HUES6 (cell line): ENCODE results near the gene PCGF5.

Experiments
- H3K27ac ChIP-seq: 2 replicates; pipeline ENCODE4 v1.7.0; 2013; ENCODE audit warnings: low read depth, mild to moderate bottlenecking, low read length, inconsistent platforms
- H3K27me3 ChIP-seq: 2 replicates; pipeline ENCODE4 v1.6.1; 2013; ENCODE audit warnings: low read length; ENCODE audit not compliant: control insufficient read depth, insufficient read depth
- H3K36me3 ChIP-seq: 2 replicates; pipeline ENCODE4 v1.6.1; 2013; ENCODE audit warnings: low read length; ENCODE audit not compliant: control insufficient read depth, insufficient read depth
- H3K4me1 ChIP-seq: 2 replicates; pipeline ENCODE4 v1.6.1; 2013; ENCODE audit warnings: low read length; ENCODE audit not compliant: control insufficient read depth, insufficient read depth
- H3K4me3 ChIP-seq: 2 replicates; pipeline ENCODE4 v1.5.1; 2013; ENCODE audit warnings: low read depth, low read length
- H3K9ac ChIP-seq: one replicate; pipeline ENCODE4 v1.6.1; 2013; ENCODE audit warnings: mild to moderate bottlenecking, low read length
- H3K9me3 ChIP-seq: 2 replicates; pipeline ENCODE4 v1.6.1; 2013; ENCODE audit warnings: low read depth, low read length; ENCODE audit not compliant: control insufficient read depth, insufficient read depth

The PCGF5 gene

GRCh38 chr10:91194497-91195179 is 25.8 kb upstream of the PCGF5 start:
- Histone ChIP-seq H3K27ac (no peak overlapping the region), H3K9ac (no peak overlapping the region), H3K4me3 (no peak overlapping the region), H3K36me3 (no peaks in the 10 kb centered on the region), H3K27me3 (no peaks in the 10 kb centered on the region), H3K9me3 (no peaks in the 10 kb centered on the region), H3K4me1 (no peaks in the 10 kb centered on the region)

GRCh38 chr10:91196268-91197048 is 24.0 kb upstream of the PCGF5 start:
- no peak overlapping the region for H3K4me3 ChIP-seq
- H3K27me3 ChIP-seq = no peaks in the 10 kb centered on the region
- no peaks in the 10 kb centered on the region for H3K4me1 ChIP-seq
- no peak overlapping the region for H3K27ac ChIP-seq
- no peaks in the 10 kb centered on the region for H3K36me3 ChIP-seq
- no peak overlapping the region for H3K9ac ChIP-seq
- no peaks in the 10 kb centered on the region for H3K9me3 ChIP-seq

- no peak overlapping the region for H3K4me3 ChIP-seq
- H3K27me3 ChIP-seq = no peaks in the 10 kb centered on the region
- no peaks in the 10 kb centered on the region for H3K9me3 ChIP-seq
- H3K9ac ChIP-seq = no peak overlapping the region
- no peak overlapping the region for H3K27ac ChIP-seq
- H3K36me3 ChIP-seq = no peaks in the 10 kb centered on the region
- H3K4me1 ChIP-seq = no peaks in the 10 kb centered on the region
These were observed 23.3 kb upstream of the PCGF5 start for GRCh38 chr10:91197127-91197526.

- no peaks in the 10 kb centered on the region for H3K9me3 ChIP-seq
- H3K27ac ChIP-seq = no peak overlapping the region
- H3K9ac ChIP-seq = no peak overlapping the region
- no peaks in the 10 kb centered on the region for H3K27me3 ChIP-seq
- no peak overlapping the region for H3K4me3 ChIP-seq
- no peaks in the 10 kb centered on the region for H3K4me1 ChIP-seq
- no peaks in the 10 kb centered on the region for H3K36me3 ChIP-seq
These were observed 21.7 kb upstream of the PCGF5 start for GRCh38 chr10:91198781-91199180.

- Histone ChIP-seq H3K4me3 (no peak overlapping the region), H3K36me3 (no peaks in the 10 kb centered on the region), H3K9ac (no peak overlapping the region), H3K27ac (no peak overlapping the region), H3K9me3 (no peaks in the 10 kb centered on the region), H3K27me3 (no peaks in the 10 kb centered on the region), H3K4me1 (no peaks in the 10 kb centered on the region)
These were observed 19.9 kb upstream of the PCGF5 start for GRCh38 chr10:91200314-91201212.

GRCh38 chr10:91201213-91201996 is 19.1 kb upstream of the PCGF5 start:
- H3K27me3 ChIP-seq = no peaks in the 10 kb centered on the region
- H3K9ac ChIP-seq = no peak overlapping the region
- H3K9me3 ChIP-seq = no peaks in the 10 kb centered on the region
- H3K27ac ChIP-seq = no peak overlapping the region
- no peaks in the 10 kb centered on the region for H3K4me1 ChIP-seq
- no peaks in the 10 kb centered on the region for H3K36me3 ChIP-seq
- no peak overlapping the region for H3K4me3 ChIP-seq

- H3K9me3 ChIP-seq = no peaks in the 10 kb centered on the region
- no peak overlapping the region for H3K4me3 ChIP-seq
- no peaks in the 10 kb centered on the region for H3K4me1 ChIP-seq
- H3K9ac ChIP-seq = no peak overlapping the region
- no peak overlapping the region for H3K27ac ChIP-seq
- no peaks in the 10 kb centered on the region for H3K27me3 ChIP-seq
- H3K36me3 ChIP-seq = no peaks in the 10 kb centered on the region
These were observed 14.0 kb upstream of the PCGF5 start for GRCh38 chr10:91206427-91206826.

- Histone ChIP-seq H3K4me1 (no peaks in the 10 kb centered on the region), H3K4me3 (no peak overlapping the region), H3K36me3 (no peaks in the 10 kb centered on the region), H3K9me3 (no peaks in the 10 kb centered on the region), H3K9ac (no peak overlapping the region), H3K27ac (no peak overlapping the region), H3K27me3 (no peaks in the 10 kb centered on the region)
These were observed 13.5 kb upstream of the PCGF5 start for GRCh38 chr10:91206837-91207474.

- Histone ChIP-seq H3K27ac (no peak overlapping the region), H3K27me3 (no peaks in the 10 kb centered on the region), H3K9ac (no peak overlapping the region), H3K4me3 (no peak overlapping the region), H3K9me3 (no peaks in the 10 kb centered on the region), H3K36me3 (no peaks in the 10 kb centered on the region), H3K4me1 (no peaks in the 10 kb centered on the region)
These were observed 11.8 kb upstream of the PCGF5 start for GRCh38 chr10:91208642-91209041.

- H3K27me3 ChIP-seq = no peaks in the 10 kb centered on the region; the same call in 1 of the 2 replicates
- no peaks in the 10 kb centered on the region for H3K4me1 ChIP-seq
- no peak overlapping the region for H3K4me3 ChIP-seq
- no peaks in the 10 kb centered on the region for H3K36me3 ChIP-seq
- no peak overlapping the region for H3K27ac ChIP-seq
- no peaks in the 10 kb centered on the region for H3K9me3 ChIP-seq
- H3K9ac ChIP-seq = no peak overlapping the region
These were observed 10.4 kb upstream of the PCGF5 start for GRCh38 chr10:91210014-91210413.
